Activated T-cell treated with anti-CD3 and anti-CD28 coated beads for 1 hour (primary cell): ENCODE data around the gene RASL10B.
"Not testable (repeated sequence)": the region's sequence is repeated elsewhere in the genome, so short reads cannot be mapped to it uniquely, and the experiment has no call there.

Experiments used
- DNase-seq: peaks from one replicate; pipeline ENCODE4 v3.0.0-alpha.2; 2020; ENCODE audit warnings: low read depth

The RASL10B gene

GRCh38 chr17:35742896-35743477 lies 11.5 kb downstream of the RASL10B start:
- DNase-seq, result no peak

- no peak for DNase-seq
Measured at GRCh38 chr17:35743626-35744328, 12.3 kb downstream of the RASL10B start.

DNA sequence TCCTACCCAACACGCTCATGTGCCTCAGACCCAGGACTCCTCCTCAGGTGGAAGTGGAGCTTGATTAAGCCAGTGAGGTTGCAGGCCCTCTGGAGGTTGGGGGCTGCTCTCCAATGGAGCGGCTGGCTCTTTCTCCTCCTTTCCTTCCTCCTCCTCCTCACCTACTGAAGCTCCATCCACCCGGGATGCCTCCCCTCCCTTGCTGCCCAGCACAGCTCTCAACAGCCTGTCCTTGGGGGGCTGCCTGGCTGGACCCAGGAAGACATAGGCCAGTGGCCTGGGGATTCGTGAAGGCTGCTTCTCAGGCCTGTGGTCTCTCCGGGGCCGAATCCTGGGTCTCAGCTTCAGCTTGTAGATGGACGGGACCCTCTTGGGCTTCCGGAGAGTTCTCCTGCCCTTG lies 13.4 kb downstream of the RASL10B start:
- DNase-seq, result no peak

DNA sequence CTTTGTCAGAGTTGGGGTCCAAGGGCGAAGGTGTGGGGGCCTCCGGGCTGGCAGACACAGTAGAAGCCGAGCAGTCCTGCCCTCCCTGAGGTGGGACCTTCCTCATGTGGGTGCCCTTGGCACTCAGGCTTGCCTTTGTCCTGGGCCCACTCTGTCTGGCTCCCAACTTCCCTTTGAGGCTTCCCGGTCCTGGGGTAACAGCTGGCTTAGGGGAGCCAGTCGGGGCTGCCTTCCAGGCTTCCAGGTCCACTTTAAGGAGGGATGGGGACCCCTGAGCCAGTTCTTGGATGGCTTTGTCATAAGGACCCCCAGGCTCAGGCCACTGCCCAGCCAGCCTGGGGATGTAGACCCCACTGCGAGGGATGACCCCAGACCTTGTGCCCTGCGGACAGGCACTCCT lies 13.8 kb downstream of the RASL10B start:
- DNase-seq, result no peak

GRCh38 chr17:35745749-35746320 lies 14.4 kb downstream of the RASL10B start:
- no peak for DNase-seq

DNA sequence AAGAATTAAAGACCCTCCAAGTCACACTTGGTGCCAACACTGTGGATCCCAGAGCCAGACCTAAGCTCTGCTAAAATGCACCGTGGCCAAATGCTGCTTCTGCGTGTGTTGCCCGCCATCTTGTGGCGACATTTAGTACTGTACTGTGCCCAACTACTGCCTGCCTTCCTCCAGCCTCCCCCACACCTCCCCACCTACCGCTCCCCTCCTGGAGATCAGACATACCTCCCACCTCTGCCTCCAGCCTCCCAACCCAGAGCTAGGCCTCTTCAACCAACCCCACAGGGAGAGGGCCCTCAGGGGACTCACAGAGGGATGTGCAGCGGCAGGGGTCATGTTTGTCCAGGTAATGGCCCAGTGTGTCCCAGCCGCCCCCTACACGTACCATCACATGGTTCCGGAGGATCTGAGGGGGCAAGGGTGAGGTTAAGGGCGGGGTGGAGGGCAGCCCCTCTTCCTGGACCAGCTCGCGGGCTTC lies 16.1 kb downstream of the RASL10B start:
- peak; percentile 71 for DNase-seq

DNA sequence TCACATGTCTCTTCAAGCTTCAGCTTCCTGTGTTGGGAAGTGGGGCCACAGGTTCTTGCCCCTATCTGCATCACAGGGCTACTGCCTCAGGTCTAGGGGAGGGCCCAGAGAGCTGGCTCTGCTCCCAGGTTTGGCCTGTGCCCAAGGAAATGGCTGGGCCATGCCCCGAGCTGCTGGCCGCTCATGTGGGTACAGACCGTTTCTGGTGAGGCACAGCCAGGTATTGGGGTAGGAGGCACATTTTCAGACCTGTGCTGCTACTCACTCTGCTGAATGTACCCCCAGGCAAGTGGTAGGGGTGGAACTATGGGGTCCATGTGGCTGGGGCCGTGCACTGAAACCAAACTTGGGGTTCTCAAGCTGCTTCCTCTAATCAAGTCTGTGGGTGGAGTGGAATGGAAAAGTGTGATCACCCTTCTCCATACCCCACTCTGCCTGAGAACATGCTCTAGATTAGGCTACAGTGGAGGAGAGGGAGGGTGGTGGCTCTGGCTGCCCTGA lies 17.0 kb downstream of the RASL10B start:
- no peak for DNase-seq

- no peak for DNase-seq
Measured at GRCh38 chr17:35748979-35749378, 17.5 kb downstream of the RASL10B start.

DNA sequence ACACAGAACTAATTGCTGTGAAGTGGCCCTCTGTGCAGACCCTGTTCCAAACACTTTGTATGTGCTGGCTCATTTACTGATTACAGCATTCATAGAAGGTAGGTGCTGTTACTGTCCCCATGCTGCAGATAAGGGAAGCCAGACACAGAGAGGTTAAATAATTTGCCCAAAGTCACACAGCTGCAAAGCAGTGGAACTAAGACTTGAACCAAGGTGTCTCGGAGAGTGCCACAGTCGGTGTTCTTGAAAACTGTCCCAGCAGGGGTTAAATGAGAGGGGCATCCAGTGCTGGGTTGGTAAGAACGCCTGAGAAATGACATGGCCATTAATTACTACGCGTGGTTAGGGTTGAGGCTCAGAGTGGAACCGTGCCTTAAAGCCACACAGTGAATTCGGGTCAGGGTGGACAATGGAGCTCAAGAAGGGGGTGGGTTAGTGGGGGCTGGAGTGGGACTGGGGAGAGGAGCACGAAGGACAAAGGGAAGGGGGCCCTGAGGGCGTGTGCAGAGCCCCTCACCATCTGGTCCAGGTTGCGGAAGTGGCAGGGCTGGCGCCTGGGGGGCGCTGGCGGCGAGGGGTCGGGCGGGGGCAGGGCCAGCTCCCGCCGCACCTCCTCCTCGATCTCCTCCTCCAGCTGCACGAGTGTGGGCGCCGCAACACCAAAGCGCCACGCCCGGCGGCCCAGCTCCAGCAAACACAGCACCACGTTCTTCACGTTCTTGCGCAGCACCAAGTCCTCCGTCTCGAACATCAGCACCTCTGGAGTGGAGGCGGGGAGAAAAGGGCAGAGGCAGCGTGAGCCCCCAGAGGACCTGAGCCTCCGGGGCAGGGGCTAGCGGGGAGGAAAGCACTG lies 18.3 kb downstream of the RASL10B start:
- no peak for DNase-seq

DNA sequence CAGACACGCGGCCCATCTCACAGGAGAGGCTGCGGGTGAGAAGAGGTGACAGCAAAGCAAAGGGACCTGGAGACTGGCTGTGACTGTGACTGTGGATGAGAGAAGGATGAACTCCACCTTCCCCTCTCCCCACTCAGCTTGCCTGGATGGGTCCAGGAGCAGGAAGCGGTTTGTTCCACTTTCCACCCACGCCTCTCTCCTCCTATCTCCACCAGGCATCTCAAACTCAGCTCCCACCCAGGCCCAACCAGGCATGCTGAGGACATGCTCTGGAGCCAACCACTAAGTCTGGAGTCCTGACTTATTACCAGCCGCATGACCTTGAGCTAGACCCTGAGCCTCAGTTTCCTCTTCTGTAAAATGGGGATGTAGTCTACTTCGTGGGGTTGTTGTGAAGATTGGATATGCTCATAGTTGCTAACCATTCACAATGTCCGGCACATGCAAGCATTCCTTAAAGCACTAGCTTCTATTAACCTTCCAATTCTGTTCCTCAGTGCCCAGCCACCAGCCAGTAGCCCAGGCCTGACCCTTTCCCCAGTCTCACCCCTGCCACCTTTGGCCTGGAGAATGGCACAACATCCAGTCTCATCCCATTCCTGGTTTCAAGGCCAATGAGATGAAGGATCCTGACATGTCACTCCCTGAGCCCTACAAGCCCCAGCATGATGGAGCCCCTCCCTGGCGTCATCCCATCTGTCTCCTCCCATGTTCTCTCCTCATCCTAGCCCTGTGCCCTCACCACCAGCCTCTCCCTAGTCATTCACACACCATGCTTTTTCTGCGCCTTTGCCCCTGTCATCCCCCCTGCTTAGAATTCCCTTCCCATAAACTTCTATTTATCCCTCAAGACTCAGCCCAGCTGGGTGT lies 19.3 kb downstream of the RASL10B start:
- DNase-seq, result no peak

DNA sequence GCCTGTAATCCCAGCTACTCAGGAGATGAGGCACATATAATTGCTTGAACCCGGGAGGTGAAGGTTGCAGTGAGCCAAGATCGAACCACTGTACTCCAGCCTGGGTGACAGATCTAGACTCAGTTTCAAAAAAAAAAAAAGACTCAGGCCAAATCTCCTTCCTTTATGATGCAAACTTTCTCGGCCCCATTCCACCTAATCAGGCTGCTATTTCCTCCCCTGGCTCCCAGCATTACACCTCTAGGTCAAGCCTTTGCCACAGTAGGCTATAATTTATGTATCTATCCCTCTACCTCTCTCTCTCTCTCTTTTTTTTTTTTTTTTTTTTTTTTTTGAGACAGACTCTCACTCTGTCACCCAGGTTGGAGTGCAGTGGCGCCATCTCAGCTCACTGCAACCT lies 20.1 kb downstream of the RASL10B start:
- DNase-seq, result not testable (repeated sequence)

DNA sequence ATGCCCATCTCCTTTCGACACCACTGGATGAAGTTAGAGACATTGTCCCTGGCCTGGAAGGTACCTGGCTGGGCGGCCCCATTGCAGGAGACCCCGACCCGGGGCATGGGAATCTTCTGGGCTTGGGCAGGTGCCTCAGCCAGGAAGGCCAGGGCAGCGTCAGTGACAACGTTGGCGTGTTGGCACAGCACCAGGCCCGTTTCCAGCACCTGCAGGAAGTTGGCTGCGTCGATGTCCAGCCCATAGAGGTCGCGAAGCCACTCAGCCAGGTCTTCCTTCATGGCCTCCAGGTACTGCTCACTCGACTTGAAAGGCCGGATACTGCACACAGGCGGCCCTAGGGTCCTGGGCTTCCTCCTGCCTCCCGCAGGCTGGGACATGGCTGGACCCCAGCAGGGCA lies 21.0 kb downstream of the RASL10B start:
- no peak for DNase-seq

GRCh38 chr17:35752945-35753764 lies 21.7 kb downstream of the RASL10B start, which contains the start of gene GAS2L2:
GAS2L2 (minus strand) TSS chr17:35753239; CDS start chr17:35752850, 389 bp downstream.
- no peak for DNase-seq

GRCh38 chr17:35757243-35757642 lies 25.8 kb downstream of the RASL10B start:
- DNase-seq, result no peak

GRCh38 chr17:35760587-35760986 lies 29.1 kb downstream of the RASL10B start, which contains the start of gene C17orf50:
C17orf50 (plus strand) TSS chr17:35760887; CDS start chr17:35760942, 55 bp downstream.
- no peak for DNase-seq

DNA sequence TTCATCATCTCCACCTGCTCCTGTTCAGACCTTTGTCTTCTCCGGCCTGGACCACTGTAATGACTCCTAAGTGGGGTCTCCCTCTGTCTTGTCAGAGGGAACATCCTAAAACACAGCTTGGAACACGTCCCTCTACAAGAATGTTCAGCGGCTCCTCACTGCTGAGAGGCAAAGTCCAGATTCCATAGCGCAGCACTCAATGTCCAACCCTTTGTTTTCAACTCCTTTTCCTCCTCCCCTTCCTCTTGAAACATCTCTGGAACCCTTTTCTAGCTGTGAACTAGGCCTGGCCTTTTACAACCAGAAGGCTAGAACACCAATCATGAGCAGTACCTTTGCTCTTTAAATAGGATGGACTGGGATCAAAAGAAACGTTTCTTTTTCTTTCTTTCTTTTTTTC lies 30.2 kb downstream of the RASL10B start:
- no peak for DNase-seq

DNA sequence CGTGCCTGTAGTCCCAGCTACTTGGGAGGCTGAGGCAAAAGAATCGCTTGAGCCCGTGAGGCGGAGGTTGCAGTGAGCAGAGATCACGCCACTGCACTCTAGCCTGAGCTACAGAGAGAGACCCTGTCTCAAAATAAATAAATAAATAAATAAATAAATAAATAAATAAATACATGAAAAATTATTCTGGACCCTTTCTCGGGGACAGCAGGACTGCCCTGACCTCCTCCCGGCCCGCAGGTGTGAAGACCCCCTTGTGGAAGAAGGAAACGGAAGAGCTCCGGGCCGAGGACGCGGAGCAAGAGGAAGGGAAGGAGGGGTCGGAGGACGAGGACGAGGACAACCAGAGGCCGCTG lies 32.3 kb downstream of the RASL10B start:
- DNase-seq, result no peak

DNA sequence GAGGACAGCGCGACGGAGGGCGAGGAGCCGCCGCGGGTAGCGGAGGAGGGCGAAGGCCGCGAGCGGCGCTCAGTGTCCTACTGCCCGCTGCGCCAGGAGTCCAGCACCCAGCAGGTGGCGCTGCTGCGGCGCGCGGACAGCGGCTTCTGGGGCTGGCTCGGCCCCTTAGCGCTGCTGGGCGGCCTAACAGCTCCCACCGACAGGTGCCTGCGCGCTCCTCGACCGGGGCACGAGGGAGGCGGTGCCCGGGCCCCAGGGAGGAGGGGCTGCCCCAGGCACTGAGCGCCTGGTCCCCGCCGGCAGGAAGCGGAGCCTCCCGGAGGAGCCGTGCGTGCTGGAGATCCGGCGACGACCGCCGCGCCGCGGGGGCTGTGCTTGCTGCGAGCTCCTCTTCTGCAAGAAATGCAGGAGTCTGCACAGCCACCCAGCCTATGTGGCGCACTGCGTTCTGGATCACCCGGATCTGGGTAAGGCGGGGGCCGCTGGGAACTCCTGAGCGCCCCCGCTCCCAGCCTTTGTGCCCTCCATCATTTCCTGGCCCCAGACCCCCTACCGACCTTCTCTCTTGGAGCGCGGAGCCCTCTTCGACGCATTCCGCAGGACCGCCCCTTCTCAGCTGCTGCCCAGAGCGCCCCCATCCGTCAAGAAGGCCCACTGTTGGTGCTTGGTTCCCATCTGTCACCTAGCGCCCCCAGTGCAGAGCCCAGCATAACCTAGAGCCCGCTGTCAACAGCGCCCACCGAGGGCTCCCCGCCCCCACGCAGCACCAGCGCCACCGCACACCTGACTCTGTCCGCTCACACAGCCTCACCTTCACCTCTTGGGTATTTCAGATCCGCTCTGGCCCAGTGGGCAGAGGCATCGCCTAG lies 32.9 kb downstream of the RASL10B start:
- peak; percentile 78 for DNase-seq

GRCh38 chr17:35765086-35765710 lies 33.8 kb downstream of the RASL10B start:
- DNase-seq, result no peak
